ENCODE results near the gene PDE4D.

The PDE4D gene

GRCh38 chr5:59042201-59043055 lies 851.1 kb downstream of the PDE4D start:
- DNase-seq = no peak

- DNase-seq = no peak
Observed at GRCh38 chr5:59041355-59041754, 852.2 kb downstream of the PDE4D start.

GRCh38 chr5:59040804-59041201 lies 852.7 kb downstream of the PDE4D start:
- no peak for DNase-seq

- DNase-seq = no peak
Observed at GRCh38 chr5:59040024-59040803, 853.3 kb downstream of the PDE4D start.

GRCh38 chr5:59039296-59040023 lies 854.1 kb downstream of the PDE4D start:
- DNase-seq = peak; percentile 60

- DNase-seq = no peak
Observed at GRCh38 chr5:59038798-59039295, 854.7 kb downstream of the PDE4D start.

- no peak for DNase-seq
Observed at GRCh38 chr5:59037941-59038797, 855.4 kb downstream of the PDE4D start.

GRCh38 chr5:59037453-59037852 lies 856.1 kb downstream of the PDE4D start:
- DNase-seq = no peak

GRCh38 chr5:59037041-59037440 lies 856.5 kb downstream of the PDE4D start:
- DNase-seq = no peak

- no peak for DNase-seq
Observed at GRCh38 chr5:59036274-59036961, 857.1 kb downstream of the PDE4D start.

GRCh38 chr5:59035681-59036080 lies 857.8 kb downstream of the PDE4D start:
- no peak for DNase-seq

GRCh38 chr5:59034498-59035186 lies 858.9 kb downstream of the PDE4D start:
- DNase-seq = peak; percentile 16

GRCh38 chr5:59027145-59027907 lies 866.2 kb downstream of the PDE4D start:
- no peak for DNase-seq

- DNase-seq = no peak
Observed at GRCh38 chr5:59025734-59026133, 867.8 kb downstream of the PDE4D start.

GRCh38 chr5:59021837-59022514 lies 871.5 kb downstream of the PDE4D start:
- peak; percentile 7 for DNase-seq

- DNase-seq = peak; percentile 64
Observed at GRCh38 chr5:59021286-59021673, 872.2 kb downstream of the PDE4D start.

- no peak for DNase-seq
Observed at GRCh38 chr5:59020611-59021285, 872.8 kb downstream of the PDE4D start.

- no peak for DNase-seq
Observed at GRCh38 chr5:59019078-59019477, 874.4 kb downstream of the PDE4D start.

GRCh38 chr5:59016925-59017324 lies 876.6 kb downstream of the PDE4D start:
- no peak for DNase-seq

Measured in COR-L47 (cell line).